Neural progenitor cell (in vitro differentiated cells): ENCODE results near the gene MAP4K1. TPM values are rescaled to one million over a fixed set of nuclear protein-coding genes. Genes with fewer than 3 reads are reported as not detected.
A peak's percentile ranks its signal among the peaks of the same experiment; 100 is the strongest.

ENCODE experiments used
- DNase-seq: peaks from one replicate; pipeline ENCODE4 v3.0.0-alpha.2; 2016; ENCODE audit warnings: low spot score
- H2AFZ ChIP-seq: fragments of 200-600 bp; sonication (generic); replicated peaks from 2 replicates; pipeline ENCODE4 v1.6.1; 2016; ENCODE audit warnings: antibody characterized with exemption
- H3F3A ChIP-seq: fragments of 200-600 bp; sonication (generic); 2 replicates; pipeline ENCODE4 v1.6.1; 2016; ENCODE audit warnings: antibody characterized with exemption, low read depth
- H3K27ac ChIP-seq: fragments of 200-600 bp; sonication (generic); 2 replicates; pipeline ENCODE4 v1.5.1; 2016; ENCODE audit warnings: mild to moderate bottlenecking
- H3K27me3 ChIP-seq: fragments of 200-600 bp; sonication (generic); 2 replicates; pipeline ENCODE4 v1.6.1; 2016; ENCODE audit warnings: mild to moderate bottlenecking, moderate library complexity
- H3K36me3 ChIP-seq: fragments of 200-600 bp; sonication (generic); 2 replicates; pipeline ENCODE4 v1.5.1; 2016
- H3K4me1 ChIP-seq: fragments of 200-600 bp; sonication (generic); 2 replicates; pipeline ENCODE4 v1.6.1; 2016; ENCODE audit warnings: mixed run types
- H3K4me2 ChIP-seq: fragments of 200-600 bp; sonication (generic); 2 replicates; pipeline ENCODE4 v1.6.1; 2016
- H3K4me3 ChIP-seq: fragments of 200-600 bp; sonication (generic); 2 replicates; pipeline ENCODE4 v1.5.1; 2016
- H3K79me2 ChIP-seq: fragments of 200-600 bp; sonication (generic); 2 replicates; pipeline ENCODE4 v1.6.1; 2016; ENCODE audit warnings: low read depth
- H3K9ac ChIP-seq: fragments of 200-600 bp; sonication (generic); 2 replicates; pipeline ENCODE4 v1.6.1; 2016
- H3K9me3 ChIP-seq: fragments of 200-600 bp; sonication (generic); 2 replicates; pipeline ENCODE4 v1.5.1; 2016; ENCODE audit warnings: low read depth
- H4K20me1 ChIP-seq: fragments of 200-600 bp; sonication (generic); 2 replicates; pipeline ENCODE4 v1.6.1; 2016; ENCODE audit warnings: low read depth
- H3K27ac Mint-ChIP-seq: 3 replicates; pipeline ENCODE4 v1.8.0; 2021; ENCODE audit warnings: mixed read lengths
- H3K27me3 Mint-ChIP-seq: 2 replicates; pipeline ENCODE4 v1.8.0; 2022; ENCODE audit warnings: low read depth, mild to moderate bottlenecking, inconsistent platforms, moderate library complexity, mixed read lengths; ENCODE audit not compliant: insufficient read depth
- H3K36me3 Mint-ChIP-seq: 3 replicates; pipeline ENCODE4 v1.8.0; 2021; ENCODE audit warnings: mixed read lengths
- H3K4me1 Mint-ChIP-seq: 3 replicates; pipeline ENCODE4 v1.8.0; 2021; ENCODE audit warnings: mixed read lengths
- H3K4me3 Mint-ChIP-seq: 3 replicates; pipeline ENCODE4 v1.8.0; 2021; ENCODE audit warnings: mild to moderate bottlenecking, moderate library complexity, mixed read lengths
- H3K9me3 Mint-ChIP-seq: 3 replicates; pipeline ENCODE4 v1.8.0; 2020; ENCODE audit warnings: mixed read lengths
- CTCF ChIP-seq: fragments of 200-600 bp; sonication (generic); IDR thresholded peaks from 2 replicates; pipeline ENCODE4 v1.5.1; 2017; ENCODE audit warnings: antibody characterized with exemption, mild to moderate bottlenecking
- EZH2 ChIP-seq: fragments of 200-600 bp; sonication (generic); IDR thresholded peaks from 2 replicates; pipeline ENCODE4 v1.6.1; 2017; ENCODE audit warnings: antibody characterized with exemption, mild to moderate bottlenecking, moderate library complexity
- EZH2phosphoT487 ChIP-seq: fragments of 200-600 bp; sonication (generic); IDR thresholded peaks from 2 replicates; pipeline ENCODE4 v1.6.1; 2017; ENCODE audit warnings: antibody characterized with exemption
- total RNA-seq: library from RNA; depleted of rRNA; stranded (reverse); fragments of >200 nt; gene quantifications from 2 replicates; pipeline ENCODE4 v1.2.3, GENCODE V29; 2015; ENCODE audit warnings: low replicate concordance

The MAP4K1 gene
- total RNA-seq, 1 donor from 2014 or later = 3.6 TPM

GRCh38 chr19:38665219-38665931 lies 47.6 kb upstream of the MAP4K1 start:
- no peaks in the 10 kb centered on the region for H3K36me3 ChIP-seq
- no peak overlapping the region for H3K9ac ChIP-seq
- H4K20me1 ChIP-seq = peaks cover 98% of the 10 kb centered on the region
- peaks cover 32% of the 10 kb centered on the region for H3F3A ChIP-seq
- no peaks in the 10 kb centered on the region for H3K9me3 ChIP-seq
- H2AFZ ChIP-seq = no peak overlapping the region
- H3K4me3 Mint-ChIP-seq = peak overlapping the region; percentile 52
- peaks cover 57% of the 10 kb centered on the region for H3K4me1 ChIP-seq
- H3K4me2 ChIP-seq = peak overlapping the region; percentile 68
- peaks cover 11% of the 10 kb centered on the region for H3K36me3 Mint-ChIP-seq
- TF ChIP-seq EZH2phosphoT487 (no peak), EZH2 (no peak), CTCF (no peak)
- peak overlapping the region; percentile 93 for H3K27ac ChIP-seq
- H3K27me3 Mint-ChIP-seq = peaks cover 6% of the 10 kb centered on the region
- no peaks in the 10 kb centered on the region for H3K27me3 ChIP-seq
- no peak for DNase-seq
- no peaks in the 10 kb centered on the region for H3K9me3 Mint-ChIP-seq
- peak overlapping the region; percentile 82 for H3K27ac Mint-ChIP-seq
- H3K4me3 ChIP-seq = no peak overlapping the region
- H3K79me2 ChIP-seq = peaks cover 98% of the 10 kb centered on the region
- H3K4me1 Mint-ChIP-seq = peaks cover 79% of the 10 kb centered on the region

- Mint-ChIP-seq H3K27me3 (peaks cover 6% of the 10 kb centered on the region), H3K4me1 (peaks cover 73% of the 10 kb centered on the region), H3K36me3 (peaks cover 11% of the 10 kb centered on the region), H3K27ac (peak overlapping the region; percentile 57), H3K9me3 (no peaks in the 10 kb centered on the region), H3K4me3 (no peak overlapping the region)
- no peaks in the 10 kb centered on the region for H3K36me3 ChIP-seq
- peak overlapping the region; percentile 93 for H3K27ac ChIP-seq
- H4K20me1 ChIP-seq = peaks cover 98% of the 10 kb centered on the region
- no peak overlapping the region for H2AFZ ChIP-seq
- no peak overlapping the region for H3K4me3 ChIP-seq
- no peak for TF ChIP-seq EZH2
- no peak for TF ChIP-seq CTCF
- no peak for TF ChIP-seq EZH2phosphoT487
- no peak for DNase-seq
- H3K4me1 ChIP-seq = peaks cover 57% of the 10 kb centered on the region
- no peaks in the 10 kb centered on the region for H3K27me3 ChIP-seq
- H3K79me2 ChIP-seq = peaks cover 98% of the 10 kb centered on the region
- no peaks in the 10 kb centered on the region for H3K9me3 ChIP-seq
- peak overlapping the region; percentile 68 for H3K4me2 ChIP-seq
- no peak overlapping the region for H3K9ac ChIP-seq
- peaks cover 32% of the 10 kb centered on the region for H3F3A ChIP-seq
Measured at GRCh38 chr19:38664503-38665211, 46.9 kb upstream of the MAP4K1 start.

- TF ChIP-seq EZH2 (no peak), EZH2phosphoT487 (no peak), CTCF (no peak)
- H3K79me2 ChIP-seq = peaks cover 98% of the 10 kb centered on the region
- Mint-ChIP-seq H3K36me3 (peaks cover 8% of the 10 kb centered on the region), H3K9me3 (no peaks in the 10 kb centered on the region), H3K27me3 (peaks cover 6% of the 10 kb centered on the region), H3K4me3 (no peak overlapping the region), H3K27ac (no peak overlapping the region), H3K4me1 (peaks cover 70% of the 10 kb centered on the region)
- H3K27me3 ChIP-seq = no peaks in the 10 kb centered on the region
- H2AFZ ChIP-seq = no peak overlapping the region
- no peak for DNase-seq
- peak overlapping the region; percentile 68 for H3K4me2 ChIP-seq
- H3K4me1 ChIP-seq = peaks cover 57% of the 10 kb centered on the region
- no peak overlapping the region for H3K9ac ChIP-seq
- no peak overlapping the region for H3K27ac ChIP-seq
- H3K4me3 ChIP-seq = no peak overlapping the region
- H4K20me1 ChIP-seq = peaks cover 98% of the 10 kb centered on the region
- no peaks in the 10 kb centered on the region for H3K9me3 ChIP-seq
- peaks cover 32% of the 10 kb centered on the region for H3F3A ChIP-seq
- H3K36me3 ChIP-seq = no peaks in the 10 kb centered on the region
Measured at GRCh38 chr19:38663957-38664502, 46.3 kb upstream of the MAP4K1 start.
